IMR-90 (cell line): ENCODE results near the gene MEIS2. TPM values are rescaled to one million over a fixed set of nuclear protein-coding genes. Genes with fewer than 3 reads are reported as not detected.
A peak's percentile ranks its signal among the peaks of the same experiment; 100 is the strongest.

Experiments used
- ATAC-seq: fragments of 200-7000 bp; cut with Tn5 transposase; 2 replicates; pipeline ENCODE4 v1.9.1; 2020; ENCODE audit warnings: low read depth, mild to moderate bottlenecking, moderate library complexity
- BruUV-seq: library from RNA; stranded (reverse); fragments of 400-500 nt; replicated peaks from 2 replicates; lab custom pipeline; 2021; lab: Mats Ljungman, UMichigan
- CTCF ChIA-PET: fragments of 300-600 bp; formaldehyde crosslinking; extraction: SDS; loops from one replicate; lab custom pipeline; 2021; ENCODE audit warnings: antibody characterized with exemption; lab: Yijun Ruan, JAX
- POLR2A ChIA-PET: fragments of 300-600 bp; sonication (Branson Sonifier 250); formaldehyde crosslinking; loops from one replicate; lab custom pipeline; 2022; ENCODE audit warnings: antibody characterized with exemption; ENCODE audit not compliant: unreplicated experiment; lab: Charles Lee
- DNase-seq: peaks from one replicate; pipeline ENCODE4 v3.0.0; 2013
- H2AFZ ChIP-seq: replicated peaks from 2 replicates; pipeline ENCODE3; 2013; ENCODE audit warnings: low read length, mild to moderate bottlenecking; ENCODE audit not compliant: poor library complexity
- H2AK5ac ChIP-seq: 2 replicates; pipeline ENCODE4 v1.6.1; 2013; ENCODE audit warnings: low read depth, low read length, inconsistent platforms
- H2AK9ac ChIP-seq: replicated peaks from 2 replicates; pipeline ENCODE3; 2013; ENCODE audit warnings: mild to moderate bottlenecking, low read depth, low read length, moderate library complexity; ENCODE audit not compliant: poor library complexity
- H2BK120ac ChIP-seq: 2 replicates; pipeline ENCODE4 v1.6.1; 2013; ENCODE audit warnings: low read depth, low read length, inconsistent platforms
- H2BK15ac ChIP-seq: 3 replicates; pipeline ENCODE4 v1.6.1; 2013; ENCODE audit warnings: low read depth, low read length, inconsistent platforms
- H2BK20ac ChIP-seq: 2 replicates; pipeline ENCODE4 v1.6.1; 2013; ENCODE audit warnings: low read depth, mild to moderate bottlenecking, inconsistent platforms, low read length, moderate library complexity
- H2BK5ac ChIP-seq: 2 replicates; pipeline ENCODE4 v1.6.1; 2013; ENCODE audit warnings: mild to moderate bottlenecking, low read depth, low read length, inconsistent platforms; ENCODE audit not compliant: poor library complexity, severe bottlenecking
- H3K14ac ChIP-seq: replicated peaks from 2 replicates; pipeline ENCODE4 v1.6.1; 2013; ENCODE audit warnings: low read depth, low read length, inconsistent platforms
- H3K18ac ChIP-seq: 2 replicates; pipeline ENCODE4 v1.6.1; 2013; ENCODE audit warnings: low read depth, low read length, control low read depth
- H3K23ac ChIP-seq: 2 replicates; pipeline ENCODE4 v1.6.1; 2013; ENCODE audit warnings: low read depth, low read length, inconsistent platforms
- H3K27ac ChIP-seq: 2 replicates; pipeline ENCODE4 v1.5.1; 2013; ENCODE audit warnings: mild to moderate bottlenecking, control low read depth, low read length; ENCODE audit not compliant: insufficient read depth
- H3K27me3 ChIP-seq: 2 replicates; pipeline ENCODE4 v1.6.1; 2013; ENCODE audit warnings: low read length; ENCODE audit not compliant: control insufficient read depth, insufficient read depth
- H3K36me3 ChIP-seq: 2 replicates; pipeline ENCODE4 v1.6.1; 2013; ENCODE audit warnings: low read length, mixed read lengths; ENCODE audit not compliant: control insufficient read depth, insufficient read depth
- H3K4ac ChIP-seq: 2 replicates; pipeline ENCODE4 v1.6.1; 2013; ENCODE audit warnings: low read depth, low read length, inconsistent platforms
- H3K4me1 ChIP-seq: 2 replicates; pipeline ENCODE4 v1.6.1; 2013; ENCODE audit warnings: low read length, mixed read lengths; ENCODE audit not compliant: control insufficient read depth, insufficient read depth
- H3K4me2 ChIP-seq: 2 replicates; pipeline ENCODE4 v1.6.1; 2013; ENCODE audit warnings: low read depth, mild to moderate bottlenecking, control low read depth, low read length, moderate library complexity
- H3K4me3 ChIP-seq: 2 replicates; pipeline ENCODE4 v1.5.1; 2013; ENCODE audit warnings: low read depth, mild to moderate bottlenecking, control low read depth, low read length, moderate library complexity; ENCODE audit not compliant: insufficient read depth
- H3K56ac ChIP-seq: 2 replicates; pipeline ENCODE4 v1.6.1; 2013; ENCODE audit warnings: low read length, inconsistent platforms; ENCODE audit not compliant: insufficient read depth; ENCODE audit errors: extremely low read depth
- H3K79me1 ChIP-seq, 2 experiments: 2 replicates each; pipeline ENCODE4 v1.6.1; 2013; ENCODE audit warnings: low read length in 2 of 2, inconsistent platforms in 1 of 2, low read depth in 1 of 2
- H3K9ac ChIP-seq: 2 replicates; pipeline ENCODE4 v1.6.1; 2013; ENCODE audit warnings: low read depth, low read length, control low read depth
- H3K9me1 ChIP-seq: 2 replicates; pipeline ENCODE4 v1.6.1; 2013; ENCODE audit warnings: low read length, inconsistent platforms; ENCODE audit not compliant: insufficient read depth
- H3K9me3 ChIP-seq: 2 replicates; pipeline ENCODE4 v1.6.1; 2013; ENCODE audit warnings: low read length; ENCODE audit not compliant: control insufficient read depth, insufficient read depth
- H4K20me1 ChIP-seq: 2 replicates; pipeline ENCODE4 v1.6.1; 2013; ENCODE audit warnings: low read length, inconsistent platforms; ENCODE audit not compliant: insufficient read depth
- H4K5ac ChIP-seq: 2 replicates; pipeline ENCODE4 v1.6.1; 2013; ENCODE audit warnings: mild to moderate bottlenecking, low read depth, low read length, control low read depth
- H4K8ac ChIP-seq, 2 experiments: 2 replicates each; pipeline ENCODE4 v1.6.1; 2013; ENCODE audit warnings: low read depth in 2 of 2, low read length in 2 of 2, control low read depth in 1 of 2, inconsistent platforms in 1 of 2
- H4K91ac ChIP-seq: 2 replicates; pipeline ENCODE4 v1.6.1; 2013; ENCODE audit warnings: low read depth, low read length, inconsistent platforms; ENCODE audit not compliant: insufficient read depth
- CTCF ChIP-seq: conservative IDR thresholded peaks from 2 replicates; pipeline ENCODE4 v1.5.1; 2012; ENCODE audit warnings: mild to moderate bottlenecking, low read depth, low read length, improper control_type of control experiment
- MAFK ChIP-seq: IDR thresholded peaks from 2 replicates; pipeline ENCODE4 v1.6.1; 2012; ENCODE audit warnings: low read depth, low read length, improper control_type of control experiment
- RAD21 ChIP-seq: IDR thresholded peaks from 2 replicates; pipeline ENCODE4 v1.6.1; 2012; ENCODE audit warnings: low read length, improper control_type of control experiment
- WGBS, 2 experiments: methylation state at CpG; one replicate each; pipeline versions ENCODE4 v1.1.5 to v1.1.7; 2013; ENCODE audit warnings: missing lambda C conversion rate in 2 of 2; ENCODE audit not compliant: insufficient read length in 1 of 2; ENCODE audit errors: extremely low coverage in 2 of 2; 5-methylcytosine and 5-hydroxymethylcytosine counted together
- dilution Hi-C: fragments of 300-500 bp; cut with HindIII; formaldehyde crosslinking; loops from one replicate; pipeline ENCODE4 v1.14.3; 2018; ENCODE audit warnings: low sequenced_read_pairs; ENCODE audit not compliant: unreplicated experiment
- in situ Hi-C: fragments of 300-500 bp; cut with MboI; formaldehyde crosslinking; loops from 3 replicates; pipeline ENCODE4 v1.14.3; 2019; ENCODE audit warnings: low sequenced_read_pairs, inconsistent platforms, mixed read lengths
- intact Hi-C: fragments of 100-400 bp; cut with micrococcal nuclease; formaldehyde crosslinking; loops from 2 replicates; pipeline ENCODE4 v1.10.0; 2022
- polyA plus RNA-seq, 3 experiments: library from polyadenylated mRNA; depleted of rRNA; stranded (reverse); fragments of >200 nt; gene quantifications; 2 replicates each; pipeline ENCODE4 v1.2.3, GENCODE V29; 2012; ENCODE audit warnings: low replicate concordance in 1 of 3
- total RNA-seq: library from RNA; depleted of rRNA; stranded (reverse); fragments of >200 nt; gene quantifications from 2 replicates; pipeline ENCODE4 v1.2.3, GENCODE V29; 2012

Gene MEIS2
- total and polyA plus RNA-seq, 2 of the 4 experiments (the other 2 are of a cell fraction), result 70.1 to 71.3 TPM

- no TSS peak for BruUV-seq
These were observed 89.8 kb downstream of the MEIS2 start for GRCh38 chr15:37010595-37010994.

More at GRCh38 chr15:37010595-37010994, 89.8 kb downstream of the MEIS2 start:
- no peaks in the 10 kb centered on the region for H3K9me3 ChIP-seq
- H3K9me1 ChIP-seq, result no peaks in the 10 kb centered on the region; the same call in 1 of the 2 replicates
- H3K27ac ChIP-seq, result no peak overlapping the region
- no peak overlapping the region for H2AK5ac ChIP-seq
- H3K23ac ChIP-seq, result no peak overlapping the region
- no peak overlapping the region for H3K56ac ChIP-seq
- H3K27me3 ChIP-seq, result no peaks in the 10 kb centered on the region
- H3K4me1 ChIP-seq, result no peaks in the 10 kb centered on the region
- no peak overlapping the region for H2AK9ac ChIP-seq
- intact Hi-C loops (no loop called here), in situ Hi-C loops (no loop called here), dilution Hi-C loops (no loop called here)
- no peak overlapping the region for H3K18ac ChIP-seq
- H3K36me3 ChIP-seq, result peaks cover 6% of the 10 kb centered on the region
- no peak overlapping the region for H3K4me3 ChIP-seq
- no peak overlapping the region for H4K5ac ChIP-seq
- H3K14ac ChIP-seq, result no peak overlapping the region
- H4K8ac ChIP-seq, result no peak overlapping the region
- H3K4me2 ChIP-seq, result no peak overlapping the region
- H4K91ac ChIP-seq, result no peak overlapping the region
- ATAC-seq, result no peak
- H2BK5ac ChIP-seq, result no peak overlapping the region
- H2AFZ ChIP-seq, result no peak overlapping the region
- no peak for DNase-seq
- peaks cover 12 to 35% of the 10 kb centered on the region in 2 experiments; a peak in 3 of 4 replicates for H3K79me1 ChIP-seq
- no peak overlapping the region for H2BK20ac ChIP-seq
- POLR2A ChIA-PET, result no interaction called here
- no peak overlapping the region for H3K9ac ChIP-seq
- CTCF ChIA-PET, result interaction anchor here (0.6 to 1.1 kb wide), 2 partner anchors 75 to 123 kb away, joined by 3 read pairs; no protein-coding TSS in a partner anchor
- WGBS, 2 experiments, result 100% methylated on average over 3 of the region's 7 CpGs; no CpG with 5 or more reads in 1 of the 2 experiments
- no peak overlapping the region for H2BK15ac ChIP-seq
- TF ChIP-seq MAFK, result peak; percentile 26; the same call in 1 of the 2 replicates
- no peak for TF ChIP-seq CTCF
- TF ChIP-seq RAD21, result no peak
- no peak overlapping the region for H3K4ac ChIP-seq
- no peak overlapping the region for H2BK120ac ChIP-seq
- peaks cover 22% of the 10 kb centered on the region; the same call in 1 of the 2 replicates for H4K20me1 ChIP-seq
